Mesothelial cell of epicardium (in vitro differentiated cells): Measurements from ENCODE around the gene DHX16. TPM values are rescaled to one million over a fixed set of nuclear protein-coding genes. Genes with fewer than 3 reads are reported as not detected.

ENCODE experiments used
- DNase-seq, 2 experiments: peaks; one replicate each; pipeline ENCODE4 v3.0.0; 2021; ENCODE audit warnings: low spot score in 2 of 2; ENCODE audit not compliant: unreplicated experiment in 2 of 2
- H3K27ac Mint-ChIP-seq: 2 replicates; pipeline ENCODE4 v1.8.0; 2021; ENCODE audit warnings: mixed read lengths
- H3K27me3 Mint-ChIP-seq: 2 replicates; pipeline ENCODE4 v1.8.0; 2021; ENCODE audit warnings: low read depth, mixed read lengths
- H3K36me3 Mint-ChIP-seq: 2 replicates; pipeline ENCODE4 v1.8.0; 2021; ENCODE audit warnings: mixed read lengths
- H3K4me1 Mint-ChIP-seq: 2 replicates; pipeline ENCODE4 v1.8.0; 2021; ENCODE audit warnings: mixed read lengths
- H3K4me3 Mint-ChIP-seq: 2 replicates; pipeline ENCODE4 v1.8.0; 2021; ENCODE audit warnings: mild to moderate bottlenecking, moderate library complexity, mixed read lengths
- H3K9me3 Mint-ChIP-seq: 2 replicates; pipeline ENCODE4 v1.8.0; 2021; ENCODE audit warnings: mixed read lengths
- total RNA-seq: library from RNA; stranded (reverse); gene quantifications from 3 replicates; pipeline ENCODE4 v1.2.1, GENCODE V29; 2021
- TF ChIP-seq, protein P1 (sequence below): fragments of 200-600 bp; sonication (generic); IDR thresholded peaks from one replicate; pipeline ENCODE4 v1.5.0; 2021; ENCODE audit warnings: antibody characterized with exemption; ENCODE audit not compliant: unreplicated experiment

Gene DHX16
- total RNA-seq, 1 donor from 2014 or later = 25.2 TPM

DNA sequence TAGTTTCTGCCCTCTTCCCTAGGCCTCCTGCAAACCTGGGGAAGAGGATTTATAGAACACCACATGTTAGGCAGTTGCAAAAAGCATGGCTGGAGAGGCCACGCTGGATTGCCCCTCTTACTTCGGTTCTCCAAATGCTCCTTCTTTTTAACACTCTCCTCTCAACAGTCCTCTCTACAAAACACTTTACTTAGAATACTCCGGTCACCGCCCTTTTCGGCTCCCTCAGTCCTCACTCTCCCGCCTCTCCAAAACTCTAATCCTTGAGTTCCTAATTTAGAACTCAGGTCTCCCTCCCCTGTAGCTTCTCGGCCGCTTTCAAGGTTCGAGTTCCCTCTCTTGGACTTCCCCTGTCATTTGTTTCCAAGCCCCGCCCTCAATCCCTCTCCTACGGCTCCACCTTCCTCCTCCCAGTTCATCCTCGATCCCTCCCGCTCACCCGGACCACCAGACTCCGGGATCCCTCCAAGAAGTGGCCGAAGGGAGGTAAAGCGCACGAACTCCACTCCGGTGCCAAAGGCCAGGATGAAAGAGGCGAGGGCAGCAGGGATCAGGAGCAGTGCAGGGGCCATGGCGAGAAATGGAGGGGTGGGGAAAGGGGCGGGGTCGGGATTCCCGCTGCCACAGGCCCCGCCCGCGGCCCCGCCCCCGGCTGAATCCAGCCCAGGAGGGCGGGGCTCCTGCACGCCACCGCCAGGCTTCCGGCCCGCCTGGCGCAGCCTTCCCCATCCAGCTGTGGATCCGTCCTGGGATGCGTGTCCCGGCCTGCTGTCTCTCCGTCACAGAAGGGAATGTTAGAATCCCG is 17.8 kb upstream of the DHX16 start, which contains the start of gene NRM:
TSS of gene NRM (minus strand) at position 582 of the 805 bp plus-strand sequence. CDS start at position 572, 10 bp downstream.
- H3K27me3 Mint-ChIP-seq = no peaks in the 10 kb centered on the region
- H3K4me1 Mint-ChIP-seq = peaks cover 52% of the 10 kb centered on the region
- H3K9me3 Mint-ChIP-seq = no peaks in the 10 kb centered on the region
- peak; percentile 83 to 87 for DNase-seq
- H3K27ac Mint-ChIP-seq = peak within 1 kb of the TSS; percentile 96
- H3K36me3 Mint-ChIP-seq = no peaks in the 10 kb centered on the region
- TF ChIP-seq, protein P1, sequence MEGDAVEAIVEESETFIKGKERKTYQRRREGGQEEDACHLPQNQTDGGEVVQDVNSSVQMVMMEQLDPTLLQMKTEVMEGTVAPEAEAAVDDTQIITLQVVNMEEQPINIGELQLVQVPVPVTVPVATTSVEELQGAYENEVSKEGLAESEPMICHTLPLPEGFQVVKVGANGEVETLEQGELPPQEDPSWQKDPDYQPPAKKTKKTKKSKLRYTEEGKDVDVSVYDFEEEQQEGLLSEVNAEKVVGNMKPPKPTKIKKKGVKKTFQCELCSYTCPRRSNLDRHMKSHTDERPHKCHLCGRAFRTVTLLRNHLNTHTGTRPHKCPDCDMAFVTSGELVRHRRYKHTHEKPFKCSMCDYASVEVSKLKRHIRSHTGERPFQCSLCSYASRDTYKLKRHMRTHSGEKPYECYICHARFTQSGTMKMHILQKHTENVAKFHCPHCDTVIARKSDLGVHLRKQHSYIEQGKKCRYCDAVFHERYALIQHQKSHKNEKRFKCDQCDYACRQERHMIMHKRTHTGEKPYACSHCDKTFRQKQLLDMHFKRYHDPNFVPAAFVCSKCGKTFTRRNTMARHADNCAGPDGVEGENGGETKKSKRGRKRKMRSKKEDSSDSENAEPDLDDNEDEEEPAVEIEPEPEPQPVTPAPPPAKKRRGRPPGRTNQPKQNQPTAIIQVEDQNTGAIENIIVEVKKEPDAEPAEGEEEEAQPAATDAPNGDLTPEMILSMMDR = no peak
- H3K4me3 Mint-ChIP-seq = peak within 1 kb of the TSS; percentile 89

- H3K9me3 Mint-ChIP-seq = no peaks in the 10 kb centered on the region
- no peaks in the 10 kb centered on the region for H3K36me3 Mint-ChIP-seq
- H3K4me3 Mint-ChIP-seq = peak overlapping the region; percentile 89
- peaks cover 54% of the 10 kb centered on the region for H3K4me1 Mint-ChIP-seq
- TF ChIP-seq, protein P1 = no peak
- H3K27me3 Mint-ChIP-seq = no peaks in the 10 kb centered on the region
- H3K27ac Mint-ChIP-seq = peak overlapping the region; percentile 96
- DNase-seq = no peak
These were observed 17.2 kb upstream of the DHX16 start for GRCh38 chr6:30689985-30690384.

GRCh38 chr6:30689022-30689865 is 16.4 kb upstream of the DHX16 start:
- TF ChIP-seq, protein P1 = no peak
- peak overlapping the region; percentile 96 for H3K27ac Mint-ChIP-seq
- H3K4me3 Mint-ChIP-seq = peak overlapping the region; percentile 89
- H3K9me3 Mint-ChIP-seq = no peaks in the 10 kb centered on the region
- DNase-seq = no peak
- H3K36me3 Mint-ChIP-seq = no peaks in the 10 kb centered on the region
- peaks cover 57% of the 10 kb centered on the region for H3K4me1 Mint-ChIP-seq
- H3K27me3 Mint-ChIP-seq = no peaks in the 10 kb centered on the region

DNA sequence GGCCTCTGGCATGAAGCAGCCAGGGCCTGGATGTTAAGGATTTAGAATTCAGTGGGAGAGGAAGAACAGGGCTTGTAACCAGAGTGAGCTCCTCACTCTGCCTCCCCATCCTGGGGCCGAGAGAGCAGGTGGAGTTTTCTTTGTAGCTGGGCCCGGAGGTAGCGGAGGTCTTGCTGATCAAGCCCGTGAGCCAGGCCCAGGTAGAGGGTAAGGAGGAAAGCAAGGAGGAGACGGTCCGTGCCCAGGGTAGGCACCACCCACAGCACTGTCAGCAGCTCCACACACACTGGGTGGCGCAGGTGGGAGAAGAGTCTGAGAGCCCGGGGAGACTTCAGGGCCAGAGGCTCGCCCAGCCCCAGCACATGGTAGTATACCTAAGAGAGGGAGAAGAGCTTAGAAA is 15.8 kb upstream of the DHX16 start:
- Mint-ChIP-seq H3K4me1 (peaks cover 63% of the 10 kb centered on the region), H3K27me3 (no peaks in the 10 kb centered on the region), H3K36me3 (no peaks in the 10 kb centered on the region), H3K4me3 (peak overlapping the region; percentile 81), H3K9me3 (no peaks in the 10 kb centered on the region), H3K27ac (peak overlapping the region; percentile 92)
- TF ChIP-seq, protein P1 = no peak
- DNase-seq = no peak

DNA sequence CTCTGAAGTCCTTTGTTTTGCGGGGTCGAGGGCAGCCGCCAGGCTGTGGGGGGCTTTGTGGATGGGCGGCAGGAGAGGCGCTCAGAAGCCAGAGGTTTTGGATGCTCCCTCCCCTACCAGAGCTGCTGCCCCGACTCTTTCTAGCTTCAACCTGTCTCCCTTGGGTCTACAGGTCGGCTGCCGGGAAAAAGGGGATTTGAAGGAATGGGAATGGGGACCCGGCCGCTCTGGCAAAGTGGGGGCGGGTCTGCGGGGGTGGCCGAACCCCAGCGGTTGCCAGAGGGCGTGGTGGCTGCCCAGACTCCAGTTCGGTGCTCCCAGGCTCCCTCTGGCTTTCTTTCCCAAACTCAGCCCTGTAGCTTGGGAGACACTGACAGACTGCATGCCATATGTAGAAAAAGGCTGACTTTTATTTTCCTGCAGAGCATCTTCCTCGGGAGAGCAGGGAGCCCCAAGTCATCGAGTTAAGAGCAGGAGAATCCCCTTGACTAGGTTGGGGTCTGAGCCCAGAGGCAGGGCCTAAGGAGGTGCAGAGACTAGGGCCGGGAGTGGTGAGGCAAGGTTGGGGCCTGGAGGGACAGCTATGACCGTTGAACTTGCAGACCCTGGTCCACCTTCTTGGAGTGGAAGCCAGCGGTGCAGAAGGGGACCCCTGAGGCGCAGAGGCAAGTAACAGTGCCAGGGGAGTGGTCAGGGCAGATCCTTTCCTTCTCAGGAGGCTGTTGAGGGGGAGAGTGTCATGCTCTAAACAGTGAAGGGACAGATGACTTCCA is 15.0 kb upstream of the DHX16 start:
- no peaks in the 10 kb centered on the region for H3K27me3 Mint-ChIP-seq
- H3K4me3 Mint-ChIP-seq = peak overlapping the region; percentile 81
- H3K9me3 Mint-ChIP-seq = no peaks in the 10 kb centered on the region
- H3K27ac Mint-ChIP-seq = peak overlapping the region; percentile 92
- DNase-seq = no peak
- peaks cover 71% of the 10 kb centered on the region for H3K4me1 Mint-ChIP-seq
- no peaks in the 10 kb centered on the region for H3K36me3 Mint-ChIP-seq
- TF ChIP-seq, protein P1 = no peak
